Tibial artery (tissue), 4 donors: ENCODE data around the gene LST1.

Experiments used
- DNase-seq, 2 donors: peaks; one replicate each; pipeline ENCODE4 v3.0.0-alpha.2; 2019
- H3K27ac ChIP-seq, 2 donors: fragments of 200-600 bp; sonication (generic) in 1 of 2; 1 replicate in 1 of 2; 2 replicates in 1 of 2; pipeline ENCODE4 v1.5.1; 2018 to 2019; ENCODE audit warnings: mild to moderate bottlenecking in 1 of 2
- H3K27me3 ChIP-seq, 2 donors: fragments of 200-600 bp; sonication (generic) in 1 of 2; one replicate each; pipeline versions ENCODE4 v1.5.1 to v1.6.0; 2016 to 2019
- H3K36me3 ChIP-seq, 3 donors: fragments of 200-600 bp; sonication (generic) in 2 of 3; one replicate each; pipeline ENCODE4 v1.5.1; 2016 to 2019; ENCODE audit warnings: mild to moderate bottlenecking in 2 of 3
- H3K4me1 ChIP-seq, 4 donors: fragments of 200-600 bp; sonication (generic) in 2 of 4; 1 replicate in 3 of 4; 2 replicates in 1 of 4; pipeline ENCODE4 v1.5.1; 2016 to 2019
- H3K4me3 ChIP-seq, 2 donors: fragments of 200-600 bp; sonication (generic) in 1 of 2; 1 replicate in 1 of 2; 2 replicates in 1 of 2; pipeline ENCODE4 v1.5.1; 2018 to 2019; ENCODE audit warnings: mild to moderate bottlenecking in 2 of 2
- H3K9me3 ChIP-seq, 3 donors: fragments of 200-600 bp; sonication (generic) in 1 of 3; one replicate each; pipeline ENCODE4 v1.5.1; 2016 to 2019
- CTCF ChIP-seq, 2 experiments: fragments of 200-600 bp in 1 of 2; fragments of 450-650 bp in 1 of 2; IDR thresholded peaks; one replicate each; pipeline ENCODE4 v1.5.1; 2017 to 2019; ENCODE audit warnings: antibody characterized with exemption in 2 of 2, mild to moderate bottlenecking in 1 of 2, moderate library complexity in 1 of 2
- intact Hi-C: fragments of 100-400 bp; cut with DNase I; formaldehyde crosslinking; loops from one replicate; pipeline ENCODE4 v1.15.0; 2023; ENCODE audit warnings: low total_unique reads

The LST1 gene

GRCh38 chr6:31543639-31544038 is 42.4 kb upstream of the LST1 start:
- no peaks in the 10 kb centered on the region for H3K27me3 ChIP-seq
- peak overlapping the region in 1 of 2 donors; percentile 91 for H3K27ac ChIP-seq
- peaks cover 17 to 20% (median 18%) of the 10 kb centered on the region in 3 donors for H3K36me3 ChIP-seq
- H3K4me1 ChIP-seq: peaks cover 0 to 48% (median 41%) of the 10 kb centered on the region in 4 donors
- TF ChIP-seq CTCF (IDR thresholded peaks at IDR 0.05): no peak
- intact Hi-C loops: no loop called here
- DNase-seq: no peak
- no peak overlapping the region for H3K4me3 ChIP-seq
- no peaks in the 10 kb centered on the region for H3K9me3 ChIP-seq

- intact Hi-C loops: no loop called here
These were observed 41.4 kb upstream of the LST1 start for GRCh38 chr6:31544676-31545075.

GRCh38 chr6:31545291-31545690 is 40.8 kb upstream of the LST1 start:
- H3K27ac ChIP-seq: no peak overlapping the region
- peaks cover 5 to 13% (median 12%) of the 10 kb centered on the region in 3 donors for H3K36me3 ChIP-seq
- DNase-seq: no peak
- no peaks in the 10 kb centered on the region for H3K9me3 ChIP-seq
- TF ChIP-seq CTCF (IDR thresholded peaks at IDR 0.05): no peak
- peaks cover 0 to 46% (median 30%) of the 10 kb centered on the region in 4 donors for H3K4me1 ChIP-seq
- H3K27me3 ChIP-seq: no peaks in the 10 kb centered on the region
- no peak overlapping the region for H3K4me3 ChIP-seq
- intact Hi-C loops: no loop called here

More at GRCh38 chr6:31544676-31545075, 41.4 kb upstream of the LST1 start:
- peaks cover 0 to 46% (median 36%) of the 10 kb centered on the region in 4 donors for H3K4me1 ChIP-seq
- no peaks in the 10 kb centered on the region for H3K27me3 ChIP-seq
- no peaks in the 10 kb centered on the region for H3K9me3 ChIP-seq
- no peak for TF ChIP-seq CTCF (IDR thresholded peaks at IDR 0.05)
- H3K4me3 ChIP-seq: no peak overlapping the region
- peaks cover 6 to 17% (median 13%) of the 10 kb centered on the region in 3 donors for H3K36me3 ChIP-seq
- DNase-seq: no peak
- no peak overlapping the region for H3K27ac ChIP-seq

- peak within 1 kb of the TSS; percentile 72 to 74 for H3K27ac ChIP-seq
- intact Hi-C loops: loop anchor here (2.0 kb wide), 1 partner anchor 52 kb away; no protein-coding TSS in a partner anchor
- TF ChIP-seq CTCF (IDR thresholded peaks at IDR 0.05): peak; percentile 96 to 98
These were observed 39.6 kb upstream of the LST1 start, which contains the start of gene ATP6V1G2 for GRCh38 chr6:31546339-31546957. Gene ATP6V1G2 (minus strand): TSS chr6:31546608. CDS start chr6:31546559, 49 bp downstream.

GRCh38 chr6:31546958-31547726 is 38.9 kb upstream of the LST1 start, which contains the start of gene NFKBIL1:
Gene NFKBIL1 (plus strand): TSS chr6:31547608. CDS start chr6:31547695, 87 bp downstream.
- TF ChIP-seq CTCF (IDR thresholded peaks at IDR 0.05): peak in 1 of 2 experiments; percentile 3
- Histone ChIP-seq H3K36me3 (peaks cover 7 to 28% (median 20%) of the 10 kb centered on the region in 3 donors), H3K4me3 (peak within 1 kb of the TSS; percentile 46 to 54), H3K27me3 (no peaks in the 10 kb centered on the region), H3K9me3 (no peaks in the 10 kb centered on the region), H3K27ac (peak within 1 kb of the TSS; percentile 72 to 74), H3K4me1 (peaks cover 0 to 42% (median 24%) of the 10 kb centered on the region in 4 donors)
- intact Hi-C loops: loop anchor here (2.0 kb wide), 1 partner anchor 52 kb away; no protein-coding TSS in a partner anchor
- peak; percentile 98 to 99 for DNase-seq

More at GRCh38 chr6:31546339-31546957, 39.6 kb upstream of the LST1 start, which contains the start of gene ATP6V1G2:
- Histone ChIP-seq H3K27me3 (no peaks in the 10 kb centered on the region), H3K4me3 (peak within 1 kb of the TSS; percentile 46 to 54), H3K4me1 (peaks cover 0 to 42% (median 24%) of the 10 kb centered on the region in 4 donors), H3K9me3 (no peaks in the 10 kb centered on the region), H3K36me3 (peaks cover 7 to 23% (median 16%) of the 10 kb centered on the region in 3 donors)
- DNase-seq: peak; percentile 91 to 93
